Ishikawa (cell line): Measurements from ENCODE around the gene RFTN2.

Source experiments
- CEBPB ChIP-seq: IDR thresholded peaks from 2 replicates; pipeline ENCODE4 v1.6.1; 2012
- EP300 ChIP-seq: IDR thresholded peaks from 2 replicates; pipeline ENCODE4 v1.6.1; 2012; ENCODE audit warnings: borderline replicate concordance
- REST ChIP-seq: IDR thresholded peaks from 2 replicates; pipeline ENCODE4 v1.6.1; 2012; ENCODE audit warnings: low read depth, mild to moderate bottlenecking
- TF ChIP-seq, protein P1 (sequence below): IDR thresholded peaks from 2 replicates; pipeline ENCODE4 v1.6.1; 2012
- TF ChIP-seq, protein P2 (sequence below): IDR thresholded peaks from 2 replicates; pipeline ENCODE4 v1.6.1; 2012

DNA sequence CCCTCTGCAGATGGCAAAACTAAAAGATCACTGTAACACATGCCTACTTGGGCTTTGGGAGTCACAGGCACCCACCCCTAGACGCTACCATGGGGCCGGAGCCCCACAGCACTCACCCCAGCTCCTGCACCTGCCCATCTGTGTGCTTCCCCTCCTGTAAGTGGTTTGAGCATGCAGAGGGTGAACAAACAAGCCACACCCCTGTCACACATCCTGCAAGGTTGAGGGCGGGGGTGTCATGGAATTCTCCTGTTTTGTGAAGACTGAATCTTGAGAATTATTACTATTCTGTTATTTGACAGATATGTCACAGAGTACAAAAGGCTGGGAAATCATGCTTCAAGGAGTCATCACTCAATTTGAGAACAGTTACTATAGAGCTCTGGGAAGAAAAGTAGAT, 60.9 kb downstream of the RFTN2 start:
- TF ChIP-seq CEBPB (no peak), EP300 (no peak), REST (no peak)
- TF ChIP-seq, protein P1, sequence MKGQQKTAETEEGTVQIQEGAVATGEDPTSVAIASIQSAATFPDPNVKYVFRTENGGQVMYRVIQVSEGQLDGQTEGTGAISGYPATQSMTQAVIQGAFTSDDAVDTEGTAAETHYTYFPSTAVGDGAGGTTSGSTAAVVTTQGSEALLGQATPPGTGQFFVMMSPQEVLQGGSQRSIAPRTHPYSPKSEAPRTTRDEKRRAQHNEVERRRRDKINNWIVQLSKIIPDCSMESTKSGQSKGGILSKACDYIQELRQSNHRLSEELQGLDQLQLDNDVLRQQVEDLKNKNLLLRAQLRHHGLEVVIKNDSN = no peak
- TF ChIP-seq, protein P2, sequence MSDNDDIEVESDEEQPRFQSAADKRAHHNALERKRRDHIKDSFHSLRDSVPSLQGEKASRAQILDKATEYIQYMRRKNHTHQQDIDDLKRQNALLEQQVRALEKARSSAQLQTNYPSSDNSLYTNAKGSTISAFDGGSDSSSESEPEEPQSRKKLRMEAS = no peak
